Measurements from ENCODE around the gene IL31RA.
A peak's percentile ranks its signal among the peaks of the same experiment; 100 is the strongest.

DNA sequence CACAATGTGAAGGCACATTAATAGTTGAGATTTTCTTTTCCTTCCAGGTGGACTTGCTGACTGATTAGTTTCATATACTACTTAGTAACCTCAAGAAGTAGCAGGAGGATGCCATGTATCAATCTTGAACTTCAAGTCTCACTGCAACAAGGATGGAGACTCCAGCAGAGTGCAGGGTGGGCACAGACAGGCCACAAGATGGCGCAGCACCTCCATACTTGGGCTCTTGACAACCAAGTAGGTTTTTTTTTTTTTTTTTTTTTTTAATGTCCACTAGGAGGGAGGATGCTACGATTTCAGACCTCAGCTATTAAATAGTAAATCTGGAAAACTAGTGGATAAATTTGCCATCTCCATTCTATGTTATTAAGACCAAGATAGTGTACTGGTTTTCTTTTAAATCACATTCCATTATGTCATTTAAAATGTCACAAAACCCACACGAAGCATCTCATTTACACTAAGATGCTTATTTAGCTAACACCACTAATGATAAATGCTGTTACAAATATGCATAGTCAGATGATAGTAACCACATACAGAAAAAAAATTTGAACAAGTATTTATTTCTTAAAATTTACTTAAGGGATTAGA is 85.0 kb downstream of the IL31RA start:
- TF ChIP-seq CTCF (IDR thresholded peaks at IDR 0.05; ENCODE audit: borderline replicate concordance, extremely low read depth, low read length, poor library complexity, severe bottlenecking) (peak; percentile 97), EZH2 (IDR thresholded peaks at IDR 0.05; ENCODE audit: borderline replicate concordance, low read depth, low read length, severe bottlenecking) (no peak)

All from DND-41 (cell line).